ENCODE data around the gene EML1. TPM values are rescaled to one million over a fixed set of nuclear protein-coding genes. Genes with fewer than 3 reads are reported as not detected.

The EML1 gene
- total RNA-seq, 1 experiment from 2014 or later: 7.2 TPM

- no peak for DNase-seq
- Mint-ChIP-seq H3K4me3 (ENCODE audit: unreplicated experiment) (no peak overlapping the region), H3K4me1 (ENCODE audit: low read depth, unreplicated experiment) (peaks cover 6% of the 10 kb centered on the region), H3K9me3 (ENCODE audit: unreplicated experiment) (no peaks in the 10 kb centered on the region), H3K27ac (ENCODE audit: unreplicated experiment) (no peak overlapping the region), H3K27me3 (ENCODE audit: insufficient read depth, unreplicated experiment) (peaks cover 8% of the 10 kb centered on the region), H3K36me3 (ENCODE audit: insufficient read depth, unreplicated experiment) (no peaks in the 10 kb centered on the region)
- CTCF ChIA-PET: no interaction called here
- H3K9me3 ChIP-seq: no peaks in the 10 kb centered on the region
- H3K36me3 ChIP-seq (ENCODE audit: control insufficient read depth, insufficient read depth, low read length): no peaks in the 10 kb centered on the region
- H3K4me3 ChIP-seq (ENCODE audit: low read depth, low read length): no peak overlapping the region
- no peaks in the 10 kb centered on the region for H3K27me3 ChIP-seq (replicated peaks; ENCODE audit: control insufficient read depth, insufficient read depth, low read length)
- intact Hi-C loops (cut with micrococcal nuclease; ENCODE audit: unreplicated experiment): no loop called here
- H3K4me1 ChIP-seq: no peaks in the 10 kb centered on the region
- no peak for TF ChIP-seq CTCF (IDR thresholded peaks at IDR 0.05; ENCODE audit: insufficient read depth in 1 of 2, low read depth in 1 of 2, low read length in 1 of 2, severe bottlenecking in 1 of 2, unreplicated experiment in 1 of 2)
- POLR2A ChIA-PET: no interaction called here
- no TSS peak for BruUV-seq (replicated peaks)
Measured at GRCh38 chr14:99961826-99962518, 168.8 kb downstream of the EML1 start.

DNA sequence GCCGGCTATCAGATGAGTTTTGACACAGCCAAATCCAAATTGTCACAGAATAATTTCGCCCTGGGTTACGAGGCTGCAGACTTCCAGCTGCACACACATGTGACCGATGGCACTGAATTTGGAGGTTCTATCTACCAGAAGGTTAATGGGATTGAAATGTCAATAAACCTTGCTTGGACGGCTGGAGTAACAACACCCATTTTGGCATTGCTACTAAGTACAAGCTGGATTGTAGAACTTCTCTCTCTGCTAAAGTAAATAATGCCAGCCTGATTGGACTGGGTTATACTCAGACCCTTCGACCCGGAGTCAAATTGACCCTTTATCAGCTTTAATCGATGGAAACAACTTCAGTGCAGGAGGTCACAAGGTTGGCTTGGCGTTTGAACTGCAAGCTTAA lies 171.8 kb downstream of the EML1 start:
- TF ChIP-seq CTCF (IDR thresholded peaks at IDR 0.05; ENCODE audit: insufficient read depth in 1 of 2, low read depth in 1 of 2, low read length in 1 of 2, severe bottlenecking in 1 of 2, unreplicated experiment in 1 of 2): no peak
- Mint-ChIP-seq H3K27ac (ENCODE audit: unreplicated experiment) (no peak overlapping the region), H3K4me3 (ENCODE audit: unreplicated experiment) (no peak overlapping the region), H3K9me3 (ENCODE audit: unreplicated experiment) (no peaks in the 10 kb centered on the region), H3K4me1 (ENCODE audit: low read depth, unreplicated experiment) (peaks cover 6% of the 10 kb centered on the region), H3K27me3 (ENCODE audit: insufficient read depth, unreplicated experiment) (peaks cover 5% of the 10 kb centered on the region), H3K36me3 (ENCODE audit: insufficient read depth, unreplicated experiment) (no peaks in the 10 kb centered on the region)
- Histone ChIP-seq H3K4me1 (no peaks in the 10 kb centered on the region), H3K4me3 (ENCODE audit: low read depth, low read length) (no peak overlapping the region), H3K9me3 (no peaks in the 10 kb centered on the region), H3K27me3 (replicated peaks; ENCODE audit: control insufficient read depth, insufficient read depth, low read length) (no peaks in the 10 kb centered on the region), H3K36me3 (ENCODE audit: control insufficient read depth, insufficient read depth, low read length) (no peaks in the 10 kb centered on the region)
- BruUV-seq (replicated peaks): no TSS peak
- ChIA-PET POLR2A (no interaction called here), CTCF (no interaction called here)
- no peak for DNase-seq
- intact Hi-C loops (cut with micrococcal nuclease; ENCODE audit: unreplicated experiment): no loop called here

DNA sequence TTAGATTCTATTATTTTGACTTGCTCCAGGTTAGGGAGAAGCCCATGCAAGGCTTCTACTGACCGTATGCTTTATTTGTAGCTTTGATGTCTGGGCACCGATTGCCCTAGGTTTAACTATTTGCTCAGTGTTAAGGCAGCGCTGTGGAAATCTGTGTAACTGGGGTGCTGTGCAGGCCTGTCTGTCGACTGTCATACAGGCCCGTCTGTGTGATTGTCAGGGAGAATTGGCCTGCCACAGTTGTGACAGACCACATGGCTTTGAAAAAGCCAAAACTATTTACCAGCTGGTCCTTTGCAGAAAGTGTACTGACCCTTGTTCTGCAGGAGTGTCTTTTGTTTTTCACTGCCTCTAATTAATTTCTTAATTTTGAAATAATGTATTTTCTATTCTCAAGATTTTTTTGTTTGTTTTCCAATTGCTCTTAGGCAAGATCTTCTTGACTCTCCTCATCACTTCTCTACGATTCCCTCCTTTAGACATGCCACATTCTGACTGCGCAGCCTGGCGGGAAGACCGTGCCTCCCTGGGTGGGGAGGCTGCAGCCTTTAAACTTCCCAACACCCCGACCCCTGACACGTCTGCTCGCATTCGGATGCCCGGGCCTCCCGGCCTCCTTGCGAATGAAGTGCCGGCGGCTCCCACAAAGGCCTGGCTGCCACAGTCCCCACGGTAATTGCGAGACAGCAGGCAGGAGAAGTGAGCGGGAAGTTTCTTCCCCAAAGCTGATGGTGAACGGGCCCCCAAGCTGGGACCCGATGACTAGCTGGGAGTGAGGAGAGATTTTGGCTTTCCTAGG lies 173.0 kb downstream of the EML1 start:
- POLR2A ChIA-PET: no interaction called here
- no peaks in the 10 kb centered on the region for H3K36me3 ChIP-seq (ENCODE audit: control insufficient read depth, insufficient read depth, low read length)
- no peak overlapping the region for H3K27ac Mint-ChIP-seq (ENCODE audit: unreplicated experiment)
- H3K27me3 ChIP-seq (replicated peaks; ENCODE audit: control insufficient read depth, insufficient read depth, low read length): no peaks in the 10 kb centered on the region
- CTCF ChIA-PET: no interaction called here
- no peaks in the 10 kb centered on the region for H3K36me3 Mint-ChIP-seq (ENCODE audit: insufficient read depth, unreplicated experiment)
- BruUV-seq (replicated peaks): no TSS peak
- no peak overlapping the region for H3K4me3 Mint-ChIP-seq (ENCODE audit: unreplicated experiment)
- no peaks in the 10 kb centered on the region for H3K4me1 ChIP-seq
- intact Hi-C loops (cut with micrococcal nuclease; ENCODE audit: unreplicated experiment): no loop called here
- no peaks in the 10 kb centered on the region for H3K27me3 Mint-ChIP-seq (ENCODE audit: insufficient read depth, unreplicated experiment)
- no peaks in the 10 kb centered on the region for H3K9me3 ChIP-seq
- no peak overlapping the region for H3K4me3 ChIP-seq (ENCODE audit: low read depth, low read length)
- no peak for TF ChIP-seq CTCF (IDR thresholded peaks at IDR 0.05; ENCODE audit: insufficient read depth in 1 of 2, low read depth in 1 of 2, low read length in 1 of 2, severe bottlenecking in 1 of 2, unreplicated experiment in 1 of 2)
- DNase-seq: no peak
- H3K9me3 Mint-ChIP-seq (ENCODE audit: unreplicated experiment): no peaks in the 10 kb centered on the region
- H3K4me1 Mint-ChIP-seq (ENCODE audit: low read depth, unreplicated experiment): peaks cover 6% of the 10 kb centered on the region
